Vagina (tissue), 2 donors: ENCODE measurements around the gene KIF7.
"Not testable (repeated sequence)": the region's sequence is repeated elsewhere in the genome, so short reads cannot be mapped to it uniquely, and the experiment has no call there.

Source experiments
- CTCF ChIP-seq, 3 experiments: fragments of 450-650 bp in 2 of 3; fragments of 200-600 bp in 1 of 3; sonication (generic) in 1 of 3; IDR thresholded peaks; one replicate each; pipeline ENCODE4 v1.5.1; 2017 to 2019; ENCODE audit warnings: antibody characterized with exemption in 3 of 3, mild to moderate bottlenecking in 2 of 3, moderate library complexity in 2 of 3
- POLR2A ChIP-seq, 2 donors: fragments of 450-650 bp; IDR thresholded peaks; one replicate each; pipeline ENCODE4 v1.6.1; 2017; ENCODE audit warnings: antibody characterized with exemption in 2 of 2, mild to moderate bottlenecking in 2 of 2, moderate library complexity in 2 of 2
- POLR2AphosphoS5 ChIP-seq, 2 donors: sonication (generic); formaldehyde crosslinking; IDR thresholded peaks; one replicate each; pipeline ENCODE4 v1.9.0; 2017; ENCODE audit warnings: antibody characterized with exemption in 2 of 2, mild to moderate bottlenecking in 2 of 2, low read depth in 1 of 2; ENCODE audit not compliant: insufficient read depth in 1 of 2

DNA sequence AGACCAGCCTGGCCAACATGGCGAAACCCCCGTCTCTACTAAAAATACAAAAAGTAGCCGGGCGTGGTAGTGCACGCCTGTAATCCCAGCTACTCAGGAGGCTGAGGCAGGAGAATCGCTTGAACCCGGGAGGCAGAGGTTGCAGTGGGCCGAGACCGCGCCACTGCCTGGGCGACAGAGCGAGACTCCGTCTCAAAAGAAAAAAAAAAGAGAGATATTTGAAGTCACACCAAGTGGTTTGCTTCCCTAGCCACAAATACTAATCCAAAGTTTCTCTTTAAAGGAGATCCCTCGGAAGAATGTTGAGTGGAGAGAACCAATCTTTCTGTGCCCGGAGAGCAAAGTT lies 34.6 kb upstream of the KIF7 start:
- not testable (repeated sequence) for TF ChIP-seq CTCF (IDR thresholded peaks at IDR 0.05); POLR2AphosphoS5 (IDR thresholded peaks at IDR 0.05; ENCODE audit: insufficient read depth in 1 of 2, low read depth in 1 of 2); POLR2A (IDR thresholded peaks at IDR 0.05)
